SU-DHL-6 (cell line): ENCODE results near the gene NUDT8.
A peak's percentile ranks its signal among the peaks of the same experiment; 100 is the strongest.

Source experiments
- EZH2phosphoT487 ChIP-seq: fragments of 200-600 bp; sonication (generic), shearing (Covaris generic); conservative IDR thresholded peaks from 2 replicates; pipeline ENCODE4 v1.6.1; 2018; ENCODE audit warnings: mild to moderate bottlenecking, antibody characterized with exemption, low read length, moderate library complexity, mixed read lengths
- TF ChIP-seq, protein P1 (sequence below): fragments of 200-600 bp; sonication (generic); IDR thresholded peaks from one replicate; pipeline ENCODE4 v1.5.1; 2017; ENCODE audit warnings: antibody characterized with exemption, mild to moderate bottlenecking, low read length, moderate library complexity; ENCODE audit not compliant: insufficient read depth, poor library complexity, severe bottlenecking

DNA sequence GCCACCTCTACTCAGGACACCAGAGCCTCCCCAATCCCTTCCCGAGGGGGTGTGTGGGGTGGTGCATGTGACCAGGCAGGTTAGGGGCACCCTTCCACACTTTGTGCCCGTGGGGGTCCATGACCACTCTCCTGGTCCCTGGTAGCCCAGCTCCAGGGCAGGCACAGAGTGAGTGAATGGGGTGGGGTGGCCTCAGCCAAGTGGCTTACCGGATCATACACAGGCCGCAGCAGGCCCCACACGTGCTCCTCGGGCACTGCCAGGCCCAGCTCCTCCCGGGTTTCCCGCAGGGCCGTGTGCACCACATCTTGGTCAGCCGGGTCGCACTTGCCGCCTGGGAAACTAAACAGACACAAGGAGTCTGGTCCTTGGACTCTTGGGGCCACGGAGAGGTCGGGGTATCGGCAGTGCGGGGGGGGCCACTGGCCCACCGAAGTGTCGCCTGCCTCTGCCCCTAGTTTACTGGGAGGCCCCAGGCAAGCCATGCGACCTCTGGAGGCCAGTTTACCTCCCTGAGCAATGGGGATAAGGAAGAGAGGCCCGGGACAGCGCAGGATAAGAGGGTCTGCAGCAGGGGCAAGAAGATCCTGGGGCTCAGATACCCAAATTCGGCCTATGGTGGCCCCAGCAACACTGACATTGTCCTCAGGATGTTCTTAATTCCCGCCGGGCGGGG is 889 bp downstream of the NUDT8 start:
- TF ChIP-seq, protein P1, sequence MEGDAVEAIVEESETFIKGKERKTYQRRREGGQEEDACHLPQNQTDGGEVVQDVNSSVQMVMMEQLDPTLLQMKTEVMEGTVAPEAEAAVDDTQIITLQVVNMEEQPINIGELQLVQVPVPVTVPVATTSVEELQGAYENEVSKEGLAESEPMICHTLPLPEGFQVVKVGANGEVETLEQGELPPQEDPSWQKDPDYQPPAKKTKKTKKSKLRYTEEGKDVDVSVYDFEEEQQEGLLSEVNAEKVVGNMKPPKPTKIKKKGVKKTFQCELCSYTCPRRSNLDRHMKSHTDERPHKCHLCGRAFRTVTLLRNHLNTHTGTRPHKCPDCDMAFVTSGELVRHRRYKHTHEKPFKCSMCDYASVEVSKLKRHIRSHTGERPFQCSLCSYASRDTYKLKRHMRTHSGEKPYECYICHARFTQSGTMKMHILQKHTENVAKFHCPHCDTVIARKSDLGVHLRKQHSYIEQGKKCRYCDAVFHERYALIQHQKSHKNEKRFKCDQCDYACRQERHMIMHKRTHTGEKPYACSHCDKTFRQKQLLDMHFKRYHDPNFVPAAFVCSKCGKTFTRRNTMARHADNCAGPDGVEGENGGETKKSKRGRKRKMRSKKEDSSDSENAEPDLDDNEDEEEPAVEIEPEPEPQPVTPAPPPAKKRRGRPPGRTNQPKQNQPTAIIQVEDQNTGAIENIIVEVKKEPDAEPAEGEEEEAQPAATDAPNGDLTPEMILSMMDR: peak; percentile 94
- TF ChIP-seq EZH2phosphoT487: no peak
